Measurements from ENCODE around the gene CLIC3.

DNA sequence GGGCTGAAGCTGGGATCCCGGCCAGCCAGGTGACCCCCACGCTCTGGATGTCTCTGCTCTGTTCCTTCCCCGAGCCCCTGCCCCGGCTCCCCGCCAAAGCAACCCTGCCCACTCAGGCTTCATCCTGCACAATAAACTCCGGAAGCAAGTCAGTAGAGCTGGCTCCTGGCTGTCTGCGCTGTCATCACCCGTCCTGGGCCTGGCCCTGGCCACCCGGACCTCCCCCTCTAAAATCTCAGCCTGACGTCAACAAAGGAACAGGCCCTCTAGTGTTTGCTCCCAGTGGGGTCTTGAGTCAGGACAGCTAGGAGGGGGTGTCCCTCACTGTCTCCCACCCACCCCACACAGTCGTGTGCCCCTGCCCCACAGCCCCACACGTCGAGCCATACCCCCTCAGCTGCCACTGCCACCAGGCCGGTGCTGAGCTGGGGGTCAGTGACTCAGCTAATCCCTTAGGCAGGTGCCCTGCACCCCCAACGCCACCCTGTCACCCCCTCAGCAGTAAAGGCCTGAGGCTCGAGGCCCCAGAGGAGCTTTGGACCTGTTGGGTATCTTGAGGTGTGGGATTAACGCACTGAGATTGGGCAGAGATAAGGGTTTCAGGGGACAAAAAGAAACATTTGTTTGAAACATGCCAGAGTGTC lies 14.7 kb downstream of the CLIC3 start:
- TF ChIP-seq, protein P1, sequence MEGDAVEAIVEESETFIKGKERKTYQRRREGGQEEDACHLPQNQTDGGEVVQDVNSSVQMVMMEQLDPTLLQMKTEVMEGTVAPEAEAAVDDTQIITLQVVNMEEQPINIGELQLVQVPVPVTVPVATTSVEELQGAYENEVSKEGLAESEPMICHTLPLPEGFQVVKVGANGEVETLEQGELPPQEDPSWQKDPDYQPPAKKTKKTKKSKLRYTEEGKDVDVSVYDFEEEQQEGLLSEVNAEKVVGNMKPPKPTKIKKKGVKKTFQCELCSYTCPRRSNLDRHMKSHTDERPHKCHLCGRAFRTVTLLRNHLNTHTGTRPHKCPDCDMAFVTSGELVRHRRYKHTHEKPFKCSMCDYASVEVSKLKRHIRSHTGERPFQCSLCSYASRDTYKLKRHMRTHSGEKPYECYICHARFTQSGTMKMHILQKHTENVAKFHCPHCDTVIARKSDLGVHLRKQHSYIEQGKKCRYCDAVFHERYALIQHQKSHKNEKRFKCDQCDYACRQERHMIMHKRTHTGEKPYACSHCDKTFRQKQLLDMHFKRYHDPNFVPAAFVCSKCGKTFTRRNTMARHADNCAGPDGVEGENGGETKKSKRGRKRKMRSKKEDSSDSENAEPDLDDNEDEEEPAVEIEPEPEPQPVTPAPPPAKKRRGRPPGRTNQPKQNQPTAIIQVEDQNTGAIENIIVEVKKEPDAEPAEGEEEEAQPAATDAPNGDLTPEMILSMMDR (IDR thresholded peaks at IDR 0.05): no peak
- TF ChIP-seq, protein P2, sequence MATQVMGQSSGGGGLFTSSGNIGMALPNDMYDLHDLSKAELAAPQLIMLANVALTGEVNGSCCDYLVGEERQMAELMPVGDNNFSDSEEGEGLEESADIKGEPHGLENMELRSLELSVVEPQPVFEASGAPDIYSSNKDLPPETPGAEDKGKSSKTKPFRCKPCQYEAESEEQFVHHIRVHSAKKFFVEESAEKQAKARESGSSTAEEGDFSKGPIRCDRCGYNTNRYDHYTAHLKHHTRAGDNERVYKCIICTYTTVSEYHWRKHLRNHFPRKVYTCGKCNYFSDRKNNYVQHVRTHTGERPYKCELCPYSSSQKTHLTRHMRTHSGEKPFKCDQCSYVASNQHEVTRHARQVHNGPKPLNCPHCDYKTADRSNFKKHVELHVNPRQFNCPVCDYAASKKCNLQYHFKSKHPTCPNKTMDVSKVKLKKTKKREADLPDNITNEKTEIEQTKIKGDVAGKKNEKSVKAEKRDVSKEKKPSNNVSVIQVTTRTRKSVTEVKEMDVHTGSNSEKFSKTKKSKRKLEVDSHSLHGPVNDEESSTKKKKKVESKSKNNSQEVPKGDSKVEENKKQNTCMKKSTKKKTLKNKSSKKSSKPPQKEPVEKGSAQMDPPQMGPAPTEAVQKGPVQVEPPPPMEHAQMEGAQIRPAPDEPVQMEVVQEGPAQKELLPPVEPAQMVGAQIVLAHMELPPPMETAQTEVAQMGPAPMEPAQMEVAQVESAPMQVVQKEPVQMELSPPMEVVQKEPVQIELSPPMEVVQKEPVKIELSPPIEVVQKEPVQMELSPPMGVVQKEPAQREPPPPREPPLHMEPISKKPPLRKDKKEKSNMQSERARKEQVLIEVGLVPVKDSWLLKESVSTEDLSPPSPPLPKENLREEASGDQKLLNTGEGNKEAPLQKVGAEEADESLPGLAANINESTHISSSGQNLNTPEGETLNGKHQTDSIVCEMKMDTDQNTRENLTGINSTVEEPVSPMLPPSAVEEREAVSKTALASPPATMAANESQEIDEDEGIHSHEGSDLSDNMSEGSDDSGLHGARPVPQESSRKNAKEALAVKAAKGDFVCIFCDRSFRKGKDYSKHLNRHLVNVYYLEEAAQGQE (IDR thresholded peaks at IDR 0.05): no peak
